Muscle layer of duodenum (tissue), 2 donors: ENCODE data around the gene HUNK.
"Not testable (repeated sequence)": the region's sequence is repeated elsewhere in the genome, so short reads cannot be mapped to it uniquely, and the experiment has no call there.

Experiments used
- H3K27ac ChIP-seq: one replicate; pipeline ENCODE4 v1.7.0; 2013; ENCODE audit warnings: mild to moderate bottlenecking, low read length
- H3K27me3 ChIP-seq: one replicate; pipeline ENCODE4 v1.7.0; 2013; ENCODE audit warnings: low read depth, mild to moderate bottlenecking, control low read depth, low read length
- H3K36me3 ChIP-seq, 2 donors: one replicate each; pipeline ENCODE4 v1.7.0; 2013; ENCODE audit warnings: low read length in 2 of 2, control low read depth in 1 of 2, mild to moderate bottlenecking in 1 of 2; ENCODE audit not compliant: insufficient read depth in 2 of 2, control insufficient read depth in 1 of 2
- H3K4me1 ChIP-seq, 2 donors: one replicate each; pipeline ENCODE4 v1.7.0; 2013; ENCODE audit warnings: low read length in 2 of 2, mild to moderate bottlenecking in 2 of 2, control low read depth in 1 of 2, moderate library complexity in 1 of 2; ENCODE audit not compliant: insufficient read depth in 2 of 2, control insufficient read depth in 1 of 2
- H3K4me3 ChIP-seq, 2 donors: one replicate each; pipeline ENCODE4 v1.7.0; 2013; ENCODE audit warnings: low read length in 2 of 2, low read depth in 1 of 2, mild to moderate bottlenecking in 1 of 2
- H3K9me3 ChIP-seq, 2 donors: one replicate each; pipeline ENCODE4 v1.7.0; 2013; ENCODE audit warnings: low read length in 2 of 2, control low read depth in 1 of 2, mild to moderate bottlenecking in 1 of 2; ENCODE audit not compliant: control insufficient read depth in 1 of 2
- donor health status: healthy.

Gene HUNK

GRCh38 chr21:31945141-31945540 is 72.3 kb downstream of the HUNK start:
- Histone ChIP-seq H3K27ac (no peak overlapping the region), H3K4me1 (peaks cover 0 to 6% of the 10 kb centered on the region in 2 donors), H3K27me3 (no peaks in the 10 kb centered on the region), H3K9me3 (no peaks in the 10 kb centered on the region), H3K36me3 (no peaks in the 10 kb centered on the region), H3K4me3 (no peak overlapping the region)

- Histone ChIP-seq H3K27me3 (no peaks in the 10 kb centered on the region), H3K9me3 (no peaks in the 10 kb centered on the region), H3K27ac (no peak overlapping the region), H3K36me3 (no peaks in the 10 kb centered on the region), H3K4me1 (peaks cover 0 to 6% of the 10 kb centered on the region in 2 donors), H3K4me3 (no peak overlapping the region)
Observed at GRCh38 chr21:31945546-31945945, 72.7 kb downstream of the HUNK start.

GRCh38 chr21:31946231-31946630 is 73.4 kb downstream of the HUNK start:
- Histone ChIP-seq H3K4me3 (no peak overlapping the region), H3K9me3 (no peaks in the 10 kb centered on the region), H3K4me1 (peaks cover 0 to 6% of the 10 kb centered on the region in 2 donors), H3K27ac (no peak overlapping the region), H3K27me3 (no peaks in the 10 kb centered on the region), H3K36me3 (no peaks in the 10 kb centered on the region)

GRCh38 chr21:31946876-31947550 is 74.2 kb downstream of the HUNK start:
- not testable (repeated sequence) for H3K27me3 ChIP-seq, H3K27ac ChIP-seq, H3K4me3 ChIP-seq, H3K4me1 ChIP-seq, H3K36me3 ChIP-seq, H3K9me3 ChIP-seq

GRCh38 chr21:31948676-31949075 is 75.9 kb downstream of the HUNK start:
- Histone ChIP-seq H3K36me3 (no peaks in the 10 kb centered on the region), H3K27ac (no peak overlapping the region), H3K4me1 (peaks cover 0 to 6% of the 10 kb centered on the region in 2 donors), H3K9me3 (no peaks in the 10 kb centered on the region), H3K27me3 (no peaks in the 10 kb centered on the region), H3K4me3 (no peak overlapping the region)

- Histone ChIP-seq H3K27ac (no peak overlapping the region), H3K9me3 (no peaks in the 10 kb centered on the region), H3K4me3 (no peak overlapping the region), H3K4me1 (peaks cover 0 to 4% of the 10 kb centered on the region in 2 donors), H3K36me3 (no peaks in the 10 kb centered on the region), H3K27me3 (no peaks in the 10 kb centered on the region)
Observed at GRCh38 chr21:31952828-31953227, 80.0 kb downstream of the HUNK start.

- Histone ChIP-seq H3K27ac (no peak overlapping the region), H3K27me3 (no peaks in the 10 kb centered on the region), H3K4me1 (no peaks in the 10 kb centered on the region), H3K9me3 (peaks cover 0 to 4% of the 10 kb centered on the region in 2 donors), H3K36me3 (no peaks in the 10 kb centered on the region), H3K4me3 (no peak overlapping the region)
Observed at GRCh38 chr21:31957631-31958030, 84.8 kb downstream of the HUNK start.

- no peak overlapping the region for H3K27ac ChIP-seq
- peaks cover 0 to 4% of the 10 kb centered on the region in 2 donors for H3K9me3 ChIP-seq
- H3K4me3 ChIP-seq: no peak overlapping the region
- H3K27me3 ChIP-seq: no peaks in the 10 kb centered on the region
- no peaks in the 10 kb centered on the region for H3K4me1 ChIP-seq
- no peaks in the 10 kb centered on the region for H3K36me3 ChIP-seq
Observed at GRCh38 chr21:31959881-31960280, 87.1 kb downstream of the HUNK start.

- Histone ChIP-seq H3K27ac (no peak overlapping the region), H3K4me1 (no peaks in the 10 kb centered on the region), H3K36me3 (no peaks in the 10 kb centered on the region), H3K27me3 (no peaks in the 10 kb centered on the region), H3K4me3 (no peak overlapping the region), H3K9me3 (peaks cover 0 to 4% of the 10 kb centered on the region in 2 donors)
Observed at GRCh38 chr21:31961027-31961426, 88.2 kb downstream of the HUNK start.

GRCh38 chr21:31961704-31962103 is 88.9 kb downstream of the HUNK start:
- Histone ChIP-seq H3K27me3 (no peaks in the 10 kb centered on the region), H3K36me3 (no peaks in the 10 kb centered on the region), H3K4me1 (no peaks in the 10 kb centered on the region), H3K27ac (no peak overlapping the region), H3K4me3 (no peak overlapping the region), H3K9me3 (peaks cover 0 to 4% of the 10 kb centered on the region in 2 donors)

- Histone ChIP-seq H3K4me1 (no peaks in the 10 kb centered on the region), H3K27me3 (no peaks in the 10 kb centered on the region), H3K4me3 (no peak overlapping the region)
Observed at GRCh38 chr21:31964692-31965091, 91.9 kb downstream of the HUNK start.

GRCh38 chr21:31967334-31967733 is 94.5 kb downstream of the HUNK start:
- Histone ChIP-seq H3K4me3 (no peak overlapping the region), H3K9me3 (no peaks in the 10 kb centered on the region), H3K36me3 (no peaks in the 10 kb centered on the region), H3K27ac (no peak overlapping the region), H3K27me3 (no peaks in the 10 kb centered on the region), H3K4me1 (no peaks in the 10 kb centered on the region)

More at GRCh38 chr21:31964692-31965091, 91.9 kb downstream of the HUNK start:
- Histone ChIP-seq H3K9me3 (peaks cover 0 to 4% of the 10 kb centered on the region in 2 donors), H3K27ac (no peak overlapping the region), H3K36me3 (no peaks in the 10 kb centered on the region)
